ENCODE results near the gene JMJD7.

Gene JMJD7

DNA sequence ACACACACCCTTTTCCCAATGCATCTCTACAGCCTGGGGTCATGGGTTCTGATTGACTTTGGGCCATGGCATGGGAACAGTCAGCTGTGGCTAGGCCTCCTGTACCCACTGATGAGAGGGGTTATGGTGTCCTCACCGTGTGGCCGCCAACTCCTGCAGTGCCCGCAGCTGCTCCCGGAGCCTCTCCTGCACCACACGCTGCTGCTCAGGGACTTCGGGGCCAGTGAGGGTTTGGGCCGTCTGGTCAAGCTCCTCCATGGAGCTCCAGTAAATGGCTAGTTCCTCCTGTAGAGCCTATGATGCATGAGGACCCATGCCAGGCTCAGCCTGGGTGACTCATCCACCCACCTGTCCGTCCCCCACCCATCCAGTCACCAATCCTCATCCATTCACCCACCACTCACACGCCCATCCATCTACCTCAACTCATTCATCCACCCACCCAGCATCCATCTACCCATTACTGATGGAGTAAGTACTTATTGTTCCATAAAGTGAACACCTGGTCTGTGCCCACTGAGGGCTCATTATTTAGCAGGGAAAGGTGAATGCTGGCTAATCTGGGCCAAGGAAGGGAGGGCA lies 44.4 kb downstream of the JMJD7 start:
- TF ChIP-seq, protein P1, sequence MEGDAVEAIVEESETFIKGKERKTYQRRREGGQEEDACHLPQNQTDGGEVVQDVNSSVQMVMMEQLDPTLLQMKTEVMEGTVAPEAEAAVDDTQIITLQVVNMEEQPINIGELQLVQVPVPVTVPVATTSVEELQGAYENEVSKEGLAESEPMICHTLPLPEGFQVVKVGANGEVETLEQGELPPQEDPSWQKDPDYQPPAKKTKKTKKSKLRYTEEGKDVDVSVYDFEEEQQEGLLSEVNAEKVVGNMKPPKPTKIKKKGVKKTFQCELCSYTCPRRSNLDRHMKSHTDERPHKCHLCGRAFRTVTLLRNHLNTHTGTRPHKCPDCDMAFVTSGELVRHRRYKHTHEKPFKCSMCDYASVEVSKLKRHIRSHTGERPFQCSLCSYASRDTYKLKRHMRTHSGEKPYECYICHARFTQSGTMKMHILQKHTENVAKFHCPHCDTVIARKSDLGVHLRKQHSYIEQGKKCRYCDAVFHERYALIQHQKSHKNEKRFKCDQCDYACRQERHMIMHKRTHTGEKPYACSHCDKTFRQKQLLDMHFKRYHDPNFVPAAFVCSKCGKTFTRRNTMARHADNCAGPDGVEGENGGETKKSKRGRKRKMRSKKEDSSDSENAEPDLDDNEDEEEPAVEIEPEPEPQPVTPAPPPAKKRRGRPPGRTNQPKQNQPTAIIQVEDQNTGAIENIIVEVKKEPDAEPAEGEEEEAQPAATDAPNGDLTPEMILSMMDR (IDR thresholded peaks at IDR 0.05; ENCODE audit: low read depth, low read length), result no peak
- no peak for DNase-seq (ENCODE audit: extremely low read depth, low read depth)

DNA sequence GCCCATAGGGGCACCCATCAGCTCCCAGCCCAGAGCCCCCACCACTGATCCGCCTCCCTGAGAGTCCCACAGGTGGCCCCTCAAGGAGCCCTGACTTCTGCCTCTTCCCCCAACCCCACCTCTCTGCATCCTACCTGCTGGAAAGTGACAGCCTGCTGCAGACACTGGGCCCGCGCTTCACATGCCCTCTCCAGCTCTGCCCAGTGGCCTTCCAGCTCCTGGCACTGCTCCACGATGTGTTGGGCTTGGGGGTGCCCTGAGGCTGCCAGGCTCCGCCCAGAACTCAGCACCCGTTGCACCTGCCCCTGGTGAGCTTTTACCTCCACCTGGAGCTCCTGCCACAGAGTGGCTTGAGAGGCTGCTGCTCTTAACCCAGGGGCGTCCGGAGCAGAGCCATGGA lies 45.8 kb downstream of the JMJD7 start:
- TF ChIP-seq, protein P1 (IDR thresholded peaks at IDR 0.05; ENCODE audit: low read depth, low read length), result no peak
- DNase-seq (ENCODE audit: extremely low read depth, low read depth), result no peak

DNA sequence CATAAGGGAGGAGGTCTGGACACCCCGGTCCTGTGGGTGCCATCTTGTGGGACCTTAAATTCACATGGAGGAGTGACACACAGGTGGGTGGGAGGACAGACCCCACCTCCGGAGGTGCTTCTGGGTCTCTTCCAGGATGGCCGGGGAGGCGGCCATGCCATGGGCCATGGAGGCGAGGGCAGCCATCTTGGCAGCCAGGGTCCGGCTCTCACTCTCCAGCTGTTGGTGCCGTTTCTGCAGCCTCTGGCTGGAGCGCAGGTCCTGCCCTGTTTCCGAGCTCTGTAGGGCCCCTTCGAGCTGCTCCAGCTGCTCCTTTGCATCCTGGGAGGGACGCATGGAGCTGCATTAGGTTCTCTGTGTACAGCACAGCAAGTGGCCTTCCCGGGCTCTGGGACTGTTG lies 46.8 kb downstream of the JMJD7 start:
- DNase-seq (ENCODE audit: extremely low read depth, low read depth), result no peak
- TF ChIP-seq, protein P1 (IDR thresholded peaks at IDR 0.05; ENCODE audit: low read depth, low read length), result no peak

DNA sequence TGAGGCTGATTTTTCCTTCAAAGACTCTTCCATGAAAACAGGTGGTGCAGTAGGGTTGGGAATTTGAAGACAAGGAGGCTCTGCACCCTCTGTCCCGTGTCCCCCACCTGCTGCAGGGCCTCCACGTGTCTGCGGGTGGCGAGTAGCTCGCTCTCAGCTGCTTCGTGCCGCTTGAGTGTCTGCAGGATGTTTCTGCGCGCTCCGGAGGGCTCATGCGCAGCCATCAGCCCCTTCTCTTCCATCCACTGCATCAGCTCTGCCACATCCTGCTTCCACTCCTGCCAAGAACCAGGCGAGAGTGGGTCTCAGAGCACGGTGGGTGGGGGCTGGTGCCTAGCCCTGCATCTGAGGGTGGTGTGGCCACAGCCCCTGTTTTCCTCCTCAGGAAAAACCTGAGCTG lies 48.1 kb downstream of the JMJD7 start:
- DNase-seq (ENCODE audit: extremely low read depth, low read depth), result no peak
- TF ChIP-seq, protein P1 (IDR thresholded peaks at IDR 0.05; ENCODE audit: low read depth, low read length), result no peak

DNA sequence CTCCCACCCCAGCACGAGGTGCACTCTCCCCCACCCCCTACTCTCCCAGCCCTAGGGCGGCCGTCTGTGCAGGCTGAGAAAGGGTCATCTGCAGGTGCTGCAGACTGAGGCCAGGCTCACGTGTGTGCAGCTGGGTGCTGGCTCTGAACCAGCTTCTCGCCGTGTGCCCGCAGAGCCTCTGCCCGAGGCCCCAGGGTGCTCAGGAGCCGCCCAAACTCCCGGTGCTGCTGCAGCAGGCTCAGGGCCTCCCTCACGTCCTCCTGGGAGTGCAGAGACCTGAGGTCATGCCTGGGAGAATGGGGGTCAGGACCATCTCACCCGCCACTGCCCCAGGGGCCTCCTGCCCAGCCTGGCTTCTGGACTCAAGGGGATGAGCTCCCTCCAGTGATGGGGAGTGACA lies 48.8 kb downstream of the JMJD7 start:
- TF ChIP-seq, protein P1 (IDR thresholded peaks at IDR 0.05; ENCODE audit: low read depth, low read length), result no peak
- no peak for DNase-seq (ENCODE audit: extremely low read depth, low read depth)

DNA sequence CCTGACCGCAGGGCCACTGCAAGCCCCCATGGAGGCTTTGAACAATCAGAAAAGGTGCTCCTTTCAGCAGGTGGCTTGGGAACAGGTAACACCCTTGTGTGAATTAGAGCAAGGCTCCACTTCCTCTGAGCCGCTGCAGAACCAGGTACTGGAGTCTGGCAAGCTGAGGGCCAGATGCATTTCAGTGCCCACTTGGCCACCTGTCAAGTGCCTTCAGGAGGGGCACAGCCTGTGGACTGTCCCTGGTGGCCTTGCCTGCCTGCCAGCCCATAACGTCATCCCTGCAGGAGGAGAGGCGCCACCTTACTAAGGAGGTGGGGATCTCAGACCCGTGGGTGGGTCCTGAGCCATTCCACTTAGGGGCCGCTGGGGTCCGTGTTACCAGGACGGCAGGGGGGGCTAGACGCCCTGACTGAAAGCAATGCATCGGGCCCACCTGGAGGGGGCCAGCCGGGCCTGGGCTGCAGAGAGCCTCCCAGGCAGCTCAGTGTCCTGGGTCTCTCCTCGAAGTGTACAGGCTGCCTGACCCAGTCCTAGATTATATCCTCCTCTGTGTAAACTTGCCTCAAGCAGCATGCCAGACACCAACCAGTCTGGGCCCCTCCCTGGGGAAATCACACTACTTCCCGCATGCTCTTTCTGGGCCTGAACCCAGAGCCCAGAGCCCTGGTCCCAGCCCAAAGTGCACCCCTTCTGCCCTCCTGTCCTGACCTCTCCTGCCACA lies 49.9 kb downstream of the JMJD7 start:
- DNase-seq (ENCODE audit: extremely low read depth, low read depth), result no peak
- TF ChIP-seq, protein P1 (IDR thresholded peaks at IDR 0.05; ENCODE audit: low read depth, low read length), result no peak

DNA sequence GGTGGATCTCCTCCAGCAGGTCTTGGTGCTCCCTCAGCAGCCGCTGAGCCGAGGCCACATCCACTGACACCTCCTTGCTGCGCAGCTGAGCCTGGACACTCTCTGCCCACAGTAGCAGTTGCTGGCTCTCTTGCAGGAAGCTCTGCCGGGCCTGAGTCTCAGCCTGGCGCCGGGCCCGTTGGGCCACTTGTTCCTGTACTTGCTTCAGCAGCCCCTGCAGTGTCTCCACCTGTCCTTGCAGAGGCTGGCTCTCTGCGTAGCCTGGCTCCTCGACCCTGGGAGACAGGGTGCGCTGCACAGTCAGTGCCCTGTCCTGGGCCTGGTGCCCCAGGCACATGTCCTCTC lies 50.4 kb downstream of the JMJD7 start:
- TF ChIP-seq, protein P1 (IDR thresholded peaks at IDR 0.05; ENCODE audit: low read depth, low read length), result no peak
- DNase-seq (ENCODE audit: extremely low read depth, low read depth), result no peak

All from AG09319 (cell line).